Fibroblast of lung (primary cell): ENCODE results near the gene DIP2A. TPM values are rescaled to one million over a fixed set of nuclear protein-coding genes. Genes with fewer than 3 reads are reported as not detected.

Source experiments
- DNase-seq, 2 donors: peaks; one replicate each; pipeline versions ENCODE4 v3.0.0 to v3.0.0-alpha.2; 2010; ENCODE audit warnings: low read depth in 2 of 2
- H2AFZ ChIP-seq: 2 replicates; pipeline ENCODE4 v1.5.1; 2012; ENCODE audit warnings: low read length, control low read depth, inconsistent platforms
- H3K27ac ChIP-seq: 2 replicates; pipeline ENCODE4 v1.5.1; 2011; ENCODE audit warnings: low read length, control low read depth; ENCODE audit not compliant: insufficient read depth
- H3K27me3 ChIP-seq: 2 replicates; pipeline ENCODE4 v1.5.1; 2011; ENCODE audit warnings: mild to moderate bottlenecking, low read length; ENCODE audit not compliant: control insufficient read depth, insufficient read depth
- H3K36me3 ChIP-seq: 2 replicates; pipeline ENCODE4 v1.5.1; 2011; ENCODE audit warnings: low read length; ENCODE audit not compliant: control insufficient read depth, insufficient read depth
- H3K4me1 ChIP-seq: 2 replicates; pipeline ENCODE4 v1.5.1; 2011; ENCODE audit warnings: low read length; ENCODE audit not compliant: control insufficient read depth, insufficient read depth; ENCODE audit errors: extremely low read depth
- H3K4me2 ChIP-seq: 2 replicates; pipeline ENCODE4 v1.5.1; 2011; ENCODE audit warnings: low read length, control low read depth; ENCODE audit not compliant: insufficient read depth; ENCODE audit errors: extremely low read depth
- H3K4me3 ChIP-seq, 4 experiments: fragments of 200-600 bp in 1 of 4; sonication (generic) in 1 of 4; replicated peaks in 1 of 4; 2 replicates each; pipeline ENCODE4 v1.5.1; 2011 to 2016; ENCODE audit warnings: low read length in 4 of 4, low read depth in 3 of 4, mild to moderate bottlenecking in 3 of 4, control low read depth in 2 of 4, inconsistent platforms in 1 of 4, mixed read lengths in 1 of 4; ENCODE audit not compliant: insufficient read depth in 1 of 4; ENCODE audit errors: control extremely low read depth in 1 of 4
- H3K79me2 ChIP-seq: 2 replicates; pipeline ENCODE4 v1.5.1; 2012; ENCODE audit warnings: mild to moderate bottlenecking, low read length, inconsistent platforms; ENCODE audit not compliant: control insufficient read depth, insufficient read depth
- H3K9ac ChIP-seq: 2 replicates; pipeline ENCODE4 v1.5.1; 2011; ENCODE audit warnings: mild to moderate bottlenecking, low read length, control low read depth; ENCODE audit not compliant: insufficient read depth
- H3K9me3 ChIP-seq: 2 replicates; pipeline ENCODE4 v1.5.1; 2012; ENCODE audit warnings: low read depth, low read length; ENCODE audit not compliant: control insufficient read depth, insufficient read depth
- H4K20me1 ChIP-seq: 2 replicates; pipeline ENCODE4 v1.5.1; 2011; ENCODE audit warnings: low read length; ENCODE audit not compliant: control insufficient read depth, insufficient read depth; ENCODE audit errors: extremely low read depth
- CTCF ChIP-seq, 2 donors: IDR thresholded peaks in 1 of 2; conservative IDR thresholded peaks in 1 of 2; 1 replicate in 1 of 2; 2 replicates in 1 of 2; pipeline ENCODE4 v1.5.1; 2011 to 2012; ENCODE audit warnings: low read length in 2 of 2, control low read depth in 1 of 2, inconsistent platforms in 1 of 2, low read depth in 1 of 2, mild to moderate bottlenecking in 1 of 2
- EZH2 ChIP-seq: IDR thresholded peaks from 2 replicates; pipeline ENCODE4 v1.5.1; 2012; ENCODE audit warnings: low read length, control low read depth, mild to moderate bottlenecking; ENCODE audit errors: missing control alignments
- polyA plus RNA-seq, 2 donors: library from polyadenylated mRNA; depleted of rRNA in 1 of 2; stranded (reverse) in 1 of 2; unstranded in 1 of 2; fragments of >200 nt; gene quantifications; 2 replicates each; pipeline ENCODE4 v1.2.1, GENCODE V29; 2011 to 2012; ENCODE audit warnings: missing spikeins in 1 of 2
- total RNA-seq: library from RNA; depleted of rRNA; stranded (reverse); fragments of >200 nt; gene quantifications from 2 replicates; pipeline ENCODE4 v1.2.1, GENCODE V29; 2014

DIP2A gene
- total and polyA plus RNA-seq, 2 donors (not counting 1 experiment from before 2014, with no cell fraction given): 16.3 to 21.1 TPM

GRCh38 chr21:46434322-46434958, 24.3 kb upstream of the DIP2A start:
- Histone ChIP-seq H3K4me1 (no peaks in the 10 kb centered on the region), H3K36me3 (peaks cover 27% of the 10 kb centered on the region), H3K4me2 (no peak overlapping the region), H3K79me2 (no peaks in the 10 kb centered on the region), H3K9me3 (no peaks in the 10 kb centered on the region), H2AFZ (no peak overlapping the region), H3K4me3 (no peak overlapping the region), H4K20me1 (no peaks in the 10 kb centered on the region), H3K27ac (no peak overlapping the region), H3K9ac (no peak overlapping the region), H3K27me3 (no peaks in the 10 kb centered on the region)
- TF ChIP-seq EZH2: no peak
- no peak for TF ChIP-seq CTCF (conservative IDR thresholded peaks at IDR 0.05 in 1 of 2, IDR thresholded peaks at IDR 0.05 in 1 of 2; ENCODE audit: low read depth in 1 of 2, low read length in 2 of 2)
- no peak for DNase-seq

GRCh38 chr21:46435786-46436227, 22.9 kb upstream of the DIP2A start:
- no peaks in the 10 kb centered on the region for H3K4me1 ChIP-seq
- no peak overlapping the region for H3K27ac ChIP-seq
- H2AFZ ChIP-seq: no peak overlapping the region
- no peaks in the 10 kb centered on the region for H3K9me3 ChIP-seq
- H3K9ac ChIP-seq: no peak overlapping the region
- no peaks in the 10 kb centered on the region for H3K79me2 ChIP-seq
- H3K36me3 ChIP-seq: peaks cover 29% of the 10 kb centered on the region
- DNase-seq: no peak
- no peaks in the 10 kb centered on the region for H4K20me1 ChIP-seq
- no peak overlapping the region for H3K4me2 ChIP-seq
- H3K27me3 ChIP-seq: no peaks in the 10 kb centered on the region
- no peak overlapping the region for H3K4me3 ChIP-seq
- TF ChIP-seq EZH2 (no peak), CTCF (conservative IDR thresholded peaks at IDR 0.05 in 1 of 2, IDR thresholded peaks at IDR 0.05 in 1 of 2; ENCODE audit: low read depth in 1 of 2, low read length in 2 of 2) (no peak)

GRCh38 chr21:46436621-46437020, 22.1 kb upstream of the DIP2A start:
- TF ChIP-seq EZH2 (no peak), CTCF (conservative IDR thresholded peaks at IDR 0.05 in 1 of 2, IDR thresholded peaks at IDR 0.05 in 1 of 2; ENCODE audit: low read depth in 1 of 2, low read length in 2 of 2) (no peak)
- Histone ChIP-seq H3K4me1 (no peaks in the 10 kb centered on the region), H3K36me3 (peaks cover 34% of the 10 kb centered on the region), H3K4me3 (no peak overlapping the region), H3K9me3 (no peaks in the 10 kb centered on the region), H3K79me2 (no peaks in the 10 kb centered on the region), H3K4me2 (no peak overlapping the region), H3K27ac (no peak overlapping the region), H3K9ac (no peak overlapping the region), H4K20me1 (no peaks in the 10 kb centered on the region), H2AFZ (no peak overlapping the region), H3K27me3 (no peaks in the 10 kb centered on the region)
- no peak for DNase-seq
